ENCODE measurements around the gene KCNMB1. TPM values are rescaled to one million over a fixed set of nuclear protein-coding genes. Genes with fewer than 3 reads are reported as not detected.

KCNMB1 gene
- total RNA-seq, 1 experiment from 2014 or later: not detected

DNA sequence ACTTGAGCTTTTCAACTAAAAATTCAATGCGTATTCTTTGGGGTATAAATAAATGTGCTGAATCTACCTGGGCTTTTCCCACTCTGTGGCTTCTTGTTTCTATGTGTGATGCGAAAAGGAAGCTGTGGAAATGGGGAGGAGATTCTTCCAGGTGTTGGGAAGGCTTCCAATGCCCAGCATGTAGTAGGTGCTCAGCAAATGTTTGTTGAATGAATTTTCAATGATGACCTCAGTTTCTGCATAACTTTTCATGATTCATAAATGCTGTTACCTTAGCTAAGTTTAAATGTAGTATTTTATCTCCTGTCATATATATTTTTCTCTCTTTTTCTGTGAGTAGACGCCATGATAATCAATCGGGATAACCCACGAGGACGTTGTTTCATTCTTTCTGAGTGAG lies 25.6 kb upstream of the KCNMB1 start:
- DNase-seq (ENCODE audit: low spot score): no peak

GRCh38 chr5:170413897-170414296 lies 24.7 kb upstream of the KCNMB1 start:
- no peak for DNase-seq (ENCODE audit: low spot score)

DNA sequence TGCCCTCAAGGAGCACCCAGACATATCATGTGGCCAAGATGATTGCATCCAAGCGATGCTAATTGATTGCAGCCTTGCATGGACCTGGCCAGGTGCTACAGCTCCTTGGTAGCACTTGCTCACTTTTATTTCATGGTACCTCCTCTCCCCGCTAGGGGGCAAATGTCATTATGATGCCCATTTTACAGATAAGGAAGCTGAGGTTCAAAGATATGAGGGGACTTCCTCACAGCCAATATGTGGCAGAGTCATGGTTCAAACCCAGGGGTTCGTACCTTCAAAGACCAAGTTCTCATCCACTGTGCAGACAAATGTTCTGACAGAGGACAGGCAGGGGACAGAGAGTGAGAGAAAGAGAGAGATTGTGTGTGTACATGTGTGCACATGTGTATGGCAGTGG lies 21.9 kb upstream of the KCNMB1 start:
- DNase-seq (ENCODE audit: low spot score): no peak

GRCh38 chr5:170410401-170410800 lies 21.2 kb upstream of the KCNMB1 start:
- DNase-seq (ENCODE audit: low spot score): no peak

- DNase-seq (ENCODE audit: low spot score): no peak
Observed at GRCh38 chr5:170408877-170409660, 19.9 kb upstream of the KCNMB1 start.

- DNase-seq (ENCODE audit: low spot score): no peak
Observed at GRCh38 chr5:170408226-170408625, 19.1 kb upstream of the KCNMB1 start.

DNA sequence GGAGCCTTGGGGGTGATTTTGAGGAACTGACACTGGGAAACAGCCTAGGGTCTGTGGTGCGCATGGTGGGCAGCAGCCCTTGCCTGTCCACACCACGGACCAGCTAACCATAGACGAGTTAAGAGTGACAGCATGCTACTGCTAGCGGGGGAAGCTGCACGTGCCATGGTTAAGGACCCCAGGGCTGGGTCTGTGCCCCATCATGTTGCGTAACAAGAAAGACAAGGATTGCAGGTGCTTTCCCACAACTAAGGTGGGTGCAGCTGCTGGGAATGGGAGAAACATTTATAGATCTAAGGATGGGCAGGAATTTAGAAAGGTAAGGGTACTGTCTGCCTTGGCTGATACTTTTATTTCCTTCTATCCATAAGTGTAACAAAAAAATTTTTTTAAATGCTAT lies 17.9 kb upstream of the KCNMB1 start:
- DNase-seq (ENCODE audit: low spot score): no peak

GRCh38 chr5:170405817-170406216 lies 16.6 kb upstream of the KCNMB1 start:
- DNase-seq (ENCODE audit: low spot score): no peak

- DNase-seq (ENCODE audit: low spot score): no peak
Observed at GRCh38 chr5:170404398-170404797, 15.2 kb upstream of the KCNMB1 start.

- DNase-seq (ENCODE audit: low spot score): peak; percentile 4
Observed at GRCh38 chr5:170403675-170404074, 14.5 kb upstream of the KCNMB1 start.

- no peak for DNase-seq (ENCODE audit: low spot score)
Observed at GRCh38 chr5:170402508-170402907, 13.3 kb upstream of the KCNMB1 start.

- DNase-seq (ENCODE audit: low spot score): no peak
Observed at GRCh38 chr5:170397059-170397458, 7.9 kb upstream of the KCNMB1 start.

- no peak for DNase-seq (ENCODE audit: low spot score)
Observed at GRCh38 chr5:170393958-170394357, 4.8 kb upstream of the KCNMB1 start.

DNA sequence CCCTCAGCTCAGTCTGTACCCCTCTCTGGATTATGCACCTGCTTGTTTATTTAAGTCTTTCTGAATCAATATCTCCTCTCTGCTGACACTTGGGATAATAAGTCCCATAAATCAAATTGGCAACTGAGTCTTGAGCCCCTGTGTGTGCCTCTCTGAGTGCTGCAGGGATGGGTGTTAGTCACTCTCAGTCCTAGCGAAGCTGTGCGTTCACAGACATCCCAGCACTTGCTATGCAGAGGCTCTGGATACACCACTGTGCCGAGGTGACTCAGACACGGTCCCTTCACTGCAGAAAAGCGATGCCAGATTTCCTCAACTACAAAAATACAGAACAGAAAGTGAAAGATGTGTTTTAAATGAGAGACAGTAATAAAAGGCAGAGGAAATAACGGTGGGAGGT lies 4.1 kb upstream of the KCNMB1 start:
- DNase-seq (ENCODE audit: low spot score): no peak

DNA sequence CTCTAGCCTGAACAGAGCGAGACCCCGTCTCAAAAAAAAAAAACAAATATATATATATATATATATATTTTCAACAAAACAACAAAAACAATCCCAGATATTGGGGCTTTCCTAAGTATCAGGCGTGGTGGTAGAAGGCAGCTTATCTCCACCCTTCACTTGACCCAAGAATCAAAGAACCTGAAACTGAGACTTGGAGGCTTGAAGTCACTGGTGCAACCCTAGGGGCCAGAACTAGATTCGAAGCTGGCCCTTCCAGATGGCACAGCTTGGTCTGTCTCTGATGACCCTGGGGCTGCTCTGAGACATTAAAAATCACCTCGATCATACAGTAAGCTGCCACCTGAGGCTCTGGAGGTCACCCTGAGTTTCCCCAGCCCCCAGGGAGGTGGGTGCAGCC lies 1.3 kb upstream of the KCNMB1 start:
- DNase-seq (ENCODE audit: low spot score): no peak

DNA sequence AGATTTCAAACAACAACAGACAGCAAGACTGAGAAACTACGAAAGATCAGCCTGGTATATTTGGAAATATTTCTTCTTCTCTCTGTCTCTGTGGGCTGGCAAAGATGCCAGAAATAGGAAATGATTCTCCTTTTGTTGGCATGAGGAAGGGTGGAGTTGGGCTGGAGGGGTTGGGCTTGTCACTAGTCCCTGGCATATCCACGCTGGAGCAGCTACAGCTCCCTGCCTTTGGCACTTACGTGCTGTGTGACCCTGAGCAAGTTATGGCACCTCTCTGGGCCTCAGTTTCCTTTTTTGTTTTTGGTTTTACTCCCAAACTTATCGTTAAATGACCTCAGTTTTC lies 354 bp upstream of the KCNMB1 start:
- DNase-seq (ENCODE audit: low spot score): no peak

DNA sequence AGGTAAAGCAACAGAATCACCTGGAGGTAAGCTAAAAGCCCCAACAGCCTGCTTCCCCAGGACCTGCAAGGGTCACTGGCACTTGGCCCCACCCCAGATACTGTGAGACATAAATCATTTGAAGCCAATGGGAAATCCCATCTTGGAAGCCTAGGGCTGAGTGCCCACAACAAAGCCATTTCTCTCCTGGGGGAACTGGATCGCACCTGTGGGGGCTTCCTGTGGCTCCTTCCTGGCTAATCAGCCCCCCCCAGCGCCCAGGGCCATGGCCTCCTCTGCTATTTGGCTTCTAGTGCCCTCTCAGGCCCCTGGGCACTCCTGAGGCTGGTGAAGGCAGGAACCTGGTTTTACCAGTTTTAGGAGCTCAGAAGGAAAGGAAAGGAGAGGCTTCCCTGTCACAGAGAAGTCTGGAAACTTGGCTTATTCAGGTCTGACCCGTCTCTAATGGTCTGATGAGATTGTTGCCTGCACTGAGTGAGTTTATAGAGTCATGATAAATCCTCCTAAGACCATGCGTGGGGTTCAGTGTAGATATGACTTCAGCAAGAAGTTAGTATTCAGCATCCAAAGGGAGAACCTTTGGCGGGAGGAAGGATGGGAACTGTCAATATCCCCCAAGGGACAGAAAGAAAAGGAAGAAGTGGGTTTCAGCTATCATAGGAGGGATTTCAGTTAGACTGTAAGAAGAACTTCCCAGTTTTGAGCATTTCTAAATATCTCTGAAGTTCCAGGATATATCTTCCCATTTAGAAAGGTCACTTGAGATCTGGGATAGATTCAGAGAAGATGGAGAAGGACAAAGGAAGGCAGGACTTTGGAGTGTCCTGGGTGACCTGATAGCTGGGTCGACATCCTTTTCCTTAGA lies 1.2 kb downstream of the KCNMB1 start:
- no peak for DNase-seq (ENCODE audit: low spot score)

GRCh38 chr5:170386743-170387395 lies 2.3 kb downstream of the KCNMB1 start:
- DNase-seq (ENCODE audit: low spot score): no peak

GRCh38 chr5:170383227-170383626 lies 5.9 kb downstream of the KCNMB1 start:
- DNase-seq (ENCODE audit: low spot score): no peak

DNA sequence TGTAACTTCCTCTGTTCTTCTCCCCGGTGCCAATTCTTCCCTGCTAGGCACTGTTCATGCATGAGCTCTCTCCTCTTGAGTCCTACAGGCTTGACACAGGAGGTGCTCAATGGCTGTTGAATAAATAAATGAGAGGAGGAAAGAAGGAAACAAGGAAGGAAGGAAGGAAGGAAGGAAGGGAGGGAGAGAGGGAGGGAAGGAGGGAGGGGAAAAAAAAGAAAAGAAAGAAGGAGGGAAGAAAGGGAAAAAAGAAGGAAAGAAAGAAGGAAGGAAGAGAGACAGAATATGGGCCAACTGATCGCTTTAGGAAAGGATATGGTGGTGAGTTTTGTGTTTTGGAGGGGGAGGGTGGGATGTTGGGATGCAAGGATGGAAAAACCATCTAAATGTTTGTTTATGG lies 6.4 kb downstream of the KCNMB1 start:
- no peak for DNase-seq (ENCODE audit: low spot score)

DNA sequence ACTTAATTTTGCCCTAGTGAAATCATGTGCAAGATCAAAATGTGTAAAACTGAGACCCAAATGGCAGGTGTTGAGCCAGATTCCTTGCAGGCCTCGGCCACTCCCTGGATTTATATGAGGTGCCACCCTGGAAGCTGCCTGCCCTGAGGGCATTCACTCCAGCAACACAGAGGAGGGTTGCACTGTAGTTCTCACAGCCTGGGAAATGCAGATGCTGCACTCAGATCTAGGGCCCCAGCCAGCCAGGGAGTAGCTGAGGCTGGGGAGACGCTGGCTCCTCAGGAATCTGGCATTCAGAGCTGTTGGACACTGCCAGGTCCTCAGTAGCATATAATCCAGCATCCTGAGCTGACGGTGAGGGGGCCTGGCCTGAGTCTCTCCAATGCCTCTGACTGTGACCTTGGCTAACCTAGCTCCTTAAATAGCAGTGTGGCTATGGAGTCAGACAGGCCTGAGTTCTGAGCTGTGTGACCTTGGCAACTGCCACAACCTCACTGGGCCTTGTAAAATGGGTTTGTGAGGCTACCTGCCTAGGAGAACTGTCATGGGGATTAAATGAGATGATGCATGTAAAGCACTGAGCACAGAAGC lies 8.7 kb downstream of the KCNMB1 start:
- no peak for DNase-seq (ENCODE audit: low spot score)

- no peak for DNase-seq (ENCODE audit: low spot score)
Observed at GRCh38 chr5:170378740-170379139, 10.4 kb downstream of the KCNMB1 start.

Measured in HT-29 (cell line).